ENCODE measurements around the gene CLCNKA.
"Not testable (repeated sequence)": the region's sequence is repeated elsewhere in the genome, so short reads cannot be mapped to it uniquely, and the experiment has no call there.

- TF ChIP-seq CTCF (optimal IDR thresholded peaks at IDR 0.05 in 1 of 3, IDR thresholded peaks at IDR 0.05 in 1 of 3, conservative IDR thresholded peaks at IDR 0.05 in 1 of 3; ENCODE audit: extremely low read depth in 1 of 3, insufficient read depth in 2 of 3, low read length in 3 of 3); EZH2 (IDR thresholded peaks at IDR 0.05; ENCODE audit: low read length): not testable (repeated sequence)
Observed at GRCh38 chr1:16051949-16052348, 30.1 kb downstream of the CLCNKA start.
